Colonic mucosa (tissue), 4 donors: ENCODE data around the gene SLC5A6. TPM values are rescaled to one million over a fixed set of nuclear protein-coding genes. Genes with fewer than 3 reads are reported as not detected.

Experiments used
- DNase-seq: peaks from one replicate; pipeline ENCODE4 v3.0.0-alpha.2; 2020
- H3K27ac ChIP-seq: fragments of 200-600 bp; one replicate; pipeline ENCODE4 v1.8.0; 2021
- H3K27me3 ChIP-seq: fragments of 200-600 bp; one replicate; pipeline ENCODE4 v1.8.0; 2021
- H3K36me3 ChIP-seq: fragments of 200-600 bp; one replicate; pipeline ENCODE4 v1.8.0; 2021
- H3K4me1 ChIP-seq: fragments of 200-600 bp; one replicate; pipeline ENCODE4 v1.8.0; 2021; ENCODE audit warnings: mild to moderate bottlenecking
- H3K4me3 ChIP-seq: fragments of 200-600 bp; one replicate; pipeline ENCODE4 v1.8.0; 2021
- H3K9ac ChIP-seq, 2 donors: one replicate each; pipeline ENCODE4 v1.7.0; 2013; ENCODE audit warnings: control low read depth in 2 of 2, low read depth in 2 of 2, low read length in 2 of 2
- H3K9me3 ChIP-seq: fragments of 200-600 bp; one replicate; pipeline ENCODE4 v1.8.0; 2021
- CTCF ChIP-seq: fragments of 200-600 bp; IDR thresholded peaks from one replicate; pipeline ENCODE4 v1.8.0; 2022; ENCODE audit warnings: antibody characterized with exemption, mild to moderate bottlenecking
- intact Hi-C: fragments of 100-400 bp; cut with DNase I; formaldehyde crosslinking; loops from one replicate; pipeline ENCODE4 v1.14.1; 2022
- total RNA-seq, 2 donors: library from RNA; stranded (reverse); fragmentation: NEBNext Ultra II Directional in 1 of 2; extraction: Animal tissue kit (Norgen Biotek cat#: 25700) in 1 of 2; gene quantifications; one replicate each; pipeline ENCODE4 v1.2.1, GENCODE V29; 2021
- donor health status: healthy.
- donor health status: DM: no; HTN: no; CAD: no.
- donor health status: DM: no; HTN: no; CAD: no.

SLC5A6 gene
- total RNA-seq, 2 donors from 2014 or later = 19.4 to 57.5 TPM

GRCh38 chr2:27255187-27255586, 43.1 kb upstream of the SLC5A6 start:
- no peaks in the 10 kb centered on the region for H3K4me1 ChIP-seq
- no peaks in the 10 kb centered on the region for H3K9me3 ChIP-seq
- TF ChIP-seq CTCF = no peak
- no peaks in the 10 kb centered on the region for H3K27me3 ChIP-seq
- H3K9ac ChIP-seq = no peak overlapping the region
- H3K4me3 ChIP-seq = no peak overlapping the region
- intact Hi-C loops = no loop called here
- no peaks in the 10 kb centered on the region for H3K36me3 ChIP-seq
- H3K27ac ChIP-seq = no peak overlapping the region
- no peak for DNase-seq

GRCh38 chr2:27251766-27252165, 39.7 kb upstream of the SLC5A6 start:
- H3K36me3 ChIP-seq = no peaks in the 10 kb centered on the region
- no peak overlapping the region for H3K9ac ChIP-seq
- no peak for DNase-seq
- H3K27me3 ChIP-seq = no peaks in the 10 kb centered on the region
- H3K9me3 ChIP-seq = no peaks in the 10 kb centered on the region
- TF ChIP-seq CTCF = no peak
- intact Hi-C loops = no loop called here
- no peak overlapping the region for H3K4me3 ChIP-seq
- no peak overlapping the region for H3K27ac ChIP-seq
- no peaks in the 10 kb centered on the region for H3K4me1 ChIP-seq

- no peak overlapping the region for H3K9ac ChIP-seq
- no peak for DNase-seq
- TF ChIP-seq CTCF = no peak
- H3K4me1 ChIP-seq = no peaks in the 10 kb centered on the region
- H3K36me3 ChIP-seq = no peaks in the 10 kb centered on the region
- no peaks in the 10 kb centered on the region for H3K9me3 ChIP-seq
- H3K27me3 ChIP-seq = no peaks in the 10 kb centered on the region
- no peak overlapping the region for H3K27ac ChIP-seq
- intact Hi-C loops = no loop called here
- H3K4me3 ChIP-seq = no peak overlapping the region
Measured at GRCh38 chr2:27250652-27251379, 38.7 kb upstream of the SLC5A6 start.

- no peak overlapping the region for H3K9ac ChIP-seq
- no peaks in the 10 kb centered on the region for H3K27me3 ChIP-seq
- DNase-seq = peak; percentile 31
- no peaks in the 10 kb centered on the region for H3K4me1 ChIP-seq
- no peak overlapping the region for H3K27ac ChIP-seq
- H3K9me3 ChIP-seq = no peaks in the 10 kb centered on the region
- H3K4me3 ChIP-seq = no peak overlapping the region
- intact Hi-C loops = no loop called here
- H3K36me3 ChIP-seq = no peaks in the 10 kb centered on the region
- TF ChIP-seq CTCF = peak; percentile 53
Measured at GRCh38 chr2:27249891-27250651, 38.0 kb upstream of the SLC5A6 start.

- H3K27ac ChIP-seq = no peak overlapping the region
- no peaks in the 10 kb centered on the region for H3K36me3 ChIP-seq
- H3K9ac ChIP-seq = no peak overlapping the region
- no peaks in the 10 kb centered on the region for H3K9me3 ChIP-seq
- no peak for DNase-seq
- H3K27me3 ChIP-seq = no peaks in the 10 kb centered on the region
- intact Hi-C loops = no loop called here
- TF ChIP-seq CTCF = no peak
- no peak overlapping the region for H3K4me3 ChIP-seq
- H3K4me1 ChIP-seq = no peaks in the 10 kb centered on the region
Measured at GRCh38 chr2:27249159-27249890, 37.3 kb upstream of the SLC5A6 start.
